A673 (cell line): ENCODE results near the gene CCRL2.

Experiments
- EZH2 ChIP-seq: fragments of 200-600 bp; sonication (generic); IDR thresholded peaks from 2 replicates; pipeline ENCODE4 v1.6.1; 2017; ENCODE audit warnings: borderline replicate concordance, low read depth, mild to moderate bottlenecking, mixed read lengths, antibody characterized with exemption, low read length; ENCODE audit not compliant: poor library complexity, severe bottlenecking
- TF ChIP-seq, protein P1 (sequence below): fragments of 300-800, 200-600 bp; sonication (generic); conservative IDR thresholded peaks from 2 replicates; pipeline ENCODE4 v1.5.1; 2017; ENCODE audit warnings: low read depth, mild to moderate bottlenecking, antibody characterized with exemption, low read length, moderate library complexity, mixed read lengths

DNA sequence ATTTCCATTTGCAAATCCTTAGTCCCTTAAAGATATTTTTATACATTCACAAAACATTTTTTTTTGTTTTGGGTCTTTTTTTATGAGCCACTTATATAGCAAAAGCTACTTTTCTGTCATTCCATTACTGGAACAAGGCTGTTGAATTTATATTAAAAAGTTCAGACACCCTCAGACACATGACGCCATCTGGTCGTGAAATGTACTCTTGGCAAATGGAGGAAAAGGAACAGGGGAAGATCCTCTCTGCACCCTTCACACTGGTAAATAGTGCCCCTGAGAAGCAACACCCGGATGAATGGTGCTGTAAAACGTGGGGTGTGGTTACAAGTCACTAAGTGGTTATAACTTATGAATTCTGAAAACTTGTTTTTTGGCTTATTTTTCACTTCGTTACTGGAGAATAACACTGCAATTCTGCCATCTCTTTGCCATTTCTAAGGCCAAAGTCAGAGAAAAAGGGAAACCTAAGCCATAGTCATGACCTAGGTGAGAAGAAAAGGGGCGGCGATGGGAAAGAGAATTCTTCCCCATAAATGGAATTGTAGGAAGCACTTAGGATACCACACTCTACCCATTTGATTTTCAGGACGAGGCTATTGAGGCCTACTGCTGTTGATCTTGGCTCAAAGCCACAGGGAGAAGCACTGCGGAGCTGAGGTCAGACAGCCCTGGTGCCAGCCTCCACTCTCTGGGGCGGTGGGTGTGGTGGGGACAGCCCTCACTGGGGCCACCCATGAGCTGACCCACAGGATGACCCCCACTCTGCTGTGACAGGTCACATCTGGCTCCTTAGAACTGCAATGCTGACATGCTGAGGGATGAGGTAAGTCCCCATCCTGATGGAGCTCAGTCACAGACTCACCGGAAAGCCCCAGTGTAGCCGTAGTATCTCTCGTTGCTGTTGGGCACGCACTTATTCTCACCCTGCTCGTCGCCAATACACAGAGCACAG lies 35.8 kb downstream of the CCRL2 start:
- TF ChIP-seq, protein P1, sequence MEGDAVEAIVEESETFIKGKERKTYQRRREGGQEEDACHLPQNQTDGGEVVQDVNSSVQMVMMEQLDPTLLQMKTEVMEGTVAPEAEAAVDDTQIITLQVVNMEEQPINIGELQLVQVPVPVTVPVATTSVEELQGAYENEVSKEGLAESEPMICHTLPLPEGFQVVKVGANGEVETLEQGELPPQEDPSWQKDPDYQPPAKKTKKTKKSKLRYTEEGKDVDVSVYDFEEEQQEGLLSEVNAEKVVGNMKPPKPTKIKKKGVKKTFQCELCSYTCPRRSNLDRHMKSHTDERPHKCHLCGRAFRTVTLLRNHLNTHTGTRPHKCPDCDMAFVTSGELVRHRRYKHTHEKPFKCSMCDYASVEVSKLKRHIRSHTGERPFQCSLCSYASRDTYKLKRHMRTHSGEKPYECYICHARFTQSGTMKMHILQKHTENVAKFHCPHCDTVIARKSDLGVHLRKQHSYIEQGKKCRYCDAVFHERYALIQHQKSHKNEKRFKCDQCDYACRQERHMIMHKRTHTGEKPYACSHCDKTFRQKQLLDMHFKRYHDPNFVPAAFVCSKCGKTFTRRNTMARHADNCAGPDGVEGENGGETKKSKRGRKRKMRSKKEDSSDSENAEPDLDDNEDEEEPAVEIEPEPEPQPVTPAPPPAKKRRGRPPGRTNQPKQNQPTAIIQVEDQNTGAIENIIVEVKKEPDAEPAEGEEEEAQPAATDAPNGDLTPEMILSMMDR, result no peak
- TF ChIP-seq EZH2, result no peak
